SK-N-MC (cell line): ENCODE measurements around the gene JAG1.

ENCODE experiments used
- DNase-seq: peaks from one replicate; pipeline ENCODE4 v3.0.0-alpha.2; 2011; ENCODE audit warnings: low read depth, low spot score
- H3K27ac ChIP-seq: fragments of 200-600 bp; sonication (generic); 2 replicates; pipeline ENCODE4 v1.5.1; 2016; ENCODE audit warnings: mixed run types
- H3K36me3 ChIP-seq: fragments of 200-600 bp; sonication (generic); 2 replicates; pipeline ENCODE4 v1.6.1; 2017; ENCODE audit warnings: antibody characterized with exemption, low read length, mixed read lengths; ENCODE audit not compliant: insufficient read depth
- H3K4me3 ChIP-seq: fragments of 200-600 bp; sonication (generic); 2 replicates; pipeline ENCODE4 v1.5.1; 2016
- H3K9ac ChIP-seq: fragments of 200-600 bp; sonication (generic); 2 replicates; pipeline ENCODE4 v1.8.0; 2017; ENCODE audit warnings: mixed run types, mixed read lengths; ENCODE audit not compliant: insufficient read length
- H3K9me3 ChIP-seq: fragments of 200-600 bp; sonication (generic); 2 replicates; pipeline ENCODE4 v1.6.1; 2017; ENCODE audit warnings: low read depth, mild to moderate bottlenecking, antibody characterized with exemption, low read length, moderate library complexity, mixed read lengths
- EZH2 ChIP-seq: fragments of 200-600 bp; sonication (generic); IDR thresholded peaks from one replicate; pipeline ENCODE4 v1.6.1; 2017; ENCODE audit warnings: antibody characterized with exemption
- FOXP2 ChIP-seq: optimal IDR thresholded peaks from 2 replicates; pipeline ENCODE3; 2011; ENCODE audit warnings: mild to moderate bottlenecking, moderate library complexity; ENCODE audit not compliant: insufficient read depth; ENCODE audit errors: extremely low read length, control extremely low read depth
- POLR2AphosphoS5 ChIP-seq: IDR thresholded peaks from 2 replicates; pipeline ENCODE4 v1.6.1; 2012; ENCODE audit warnings: mild to moderate bottlenecking, low read depth, low read length, borderline replicate concordance

Gene JAG1

DNA sequence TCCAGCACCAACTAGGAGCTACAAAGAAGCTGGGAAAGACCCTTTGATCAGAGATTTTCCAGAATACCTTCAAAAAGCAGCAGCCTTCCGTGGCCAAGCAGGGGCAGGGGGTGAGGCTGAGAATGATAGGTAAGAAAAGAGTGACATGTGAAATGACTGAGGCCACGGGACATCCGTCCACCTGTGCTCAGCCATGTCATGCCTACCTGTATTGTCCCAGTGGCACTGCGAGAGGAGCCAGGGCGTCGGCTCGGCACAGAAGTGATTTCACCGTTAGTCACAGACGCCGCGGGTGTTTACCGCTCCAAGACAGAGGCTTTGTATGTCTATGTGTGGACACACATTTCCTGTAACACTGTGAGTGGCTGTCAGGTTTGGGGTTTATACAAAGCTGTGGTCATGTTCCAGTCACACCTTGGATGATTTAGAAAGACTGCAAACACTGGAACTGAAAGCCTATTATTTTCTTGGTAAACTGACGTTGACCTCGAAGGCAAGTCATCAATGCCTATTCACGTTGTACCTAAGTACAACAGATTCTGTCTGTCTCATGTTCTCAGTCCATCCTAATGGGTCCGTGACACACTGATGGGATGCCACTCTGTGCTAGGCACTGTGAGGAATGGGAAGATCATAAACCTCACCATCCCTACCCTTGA is 32.1 kb upstream of the JAG1 start:
- TF ChIP-seq EZH2 (no peak), FOXP2 (no peak), POLR2AphosphoS5 (no peak)
- H3K9me3 ChIP-seq = no peaks in the 10 kb centered on the region
- no peak for DNase-seq
- no peaks in the 10 kb centered on the region for H3K36me3 ChIP-seq
- no peak overlapping the region for H3K9ac ChIP-seq
- H3K4me3 ChIP-seq = no peak overlapping the region
- no peak overlapping the region for H3K27ac ChIP-seq

DNA sequence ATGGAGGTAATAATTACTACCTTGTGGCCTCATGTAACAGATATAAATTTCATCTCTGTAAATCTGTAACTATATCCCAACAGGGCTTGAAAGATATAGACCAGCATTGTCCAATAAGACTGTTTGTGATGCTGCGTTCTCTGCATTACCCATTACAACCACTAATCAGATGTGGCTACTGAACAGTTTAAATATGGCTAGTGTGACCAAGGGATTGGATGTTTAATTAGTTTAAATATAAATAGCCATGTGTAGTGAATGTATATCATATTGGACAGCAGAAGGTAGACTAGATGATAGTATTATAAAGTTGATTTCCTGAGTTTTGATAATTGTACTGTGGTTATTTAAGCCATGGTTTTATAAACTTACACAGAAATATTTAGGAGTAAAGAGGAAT is 27.8 kb upstream of the JAG1 start:
- no peak overlapping the region for H3K27ac ChIP-seq
- H3K4me3 ChIP-seq = no peak overlapping the region
- no peak overlapping the region for H3K9ac ChIP-seq
- no peak for DNase-seq
- TF ChIP-seq POLR2AphosphoS5 (no peak), EZH2 (no peak)
- no peaks in the 10 kb centered on the region for H3K36me3 ChIP-seq
- H3K9me3 ChIP-seq = no peaks in the 10 kb centered on the region

DNA sequence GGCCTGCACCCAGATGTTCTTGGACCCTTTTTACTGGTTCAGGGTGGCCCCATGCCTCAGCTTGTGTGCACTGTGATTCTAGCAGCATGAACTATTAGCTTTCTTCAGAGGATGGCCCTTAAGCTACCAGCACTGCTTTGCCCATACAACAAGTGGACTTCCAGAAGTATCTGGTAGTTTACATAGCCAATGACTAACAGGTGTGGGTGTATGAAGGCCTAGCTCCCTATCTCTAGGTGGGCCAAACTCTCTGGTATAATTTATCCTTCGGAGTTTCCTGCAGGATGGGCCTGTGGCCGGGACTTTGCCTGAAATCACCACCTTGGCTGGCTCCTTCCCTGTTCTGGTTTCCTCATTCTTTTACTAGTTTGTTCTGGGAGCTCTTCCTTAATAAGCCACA is 26.1 kb upstream of the JAG1 start:
- no peak for TF ChIP-seq POLR2AphosphoS5
- Histone ChIP-seq H3K9ac (no peak overlapping the region), H3K27ac (no peak overlapping the region), H3K4me3 (no peak overlapping the region), H3K36me3 (no peaks in the 10 kb centered on the region), H3K9me3 (no peaks in the 10 kb centered on the region)
- DNase-seq = no peak

DNA sequence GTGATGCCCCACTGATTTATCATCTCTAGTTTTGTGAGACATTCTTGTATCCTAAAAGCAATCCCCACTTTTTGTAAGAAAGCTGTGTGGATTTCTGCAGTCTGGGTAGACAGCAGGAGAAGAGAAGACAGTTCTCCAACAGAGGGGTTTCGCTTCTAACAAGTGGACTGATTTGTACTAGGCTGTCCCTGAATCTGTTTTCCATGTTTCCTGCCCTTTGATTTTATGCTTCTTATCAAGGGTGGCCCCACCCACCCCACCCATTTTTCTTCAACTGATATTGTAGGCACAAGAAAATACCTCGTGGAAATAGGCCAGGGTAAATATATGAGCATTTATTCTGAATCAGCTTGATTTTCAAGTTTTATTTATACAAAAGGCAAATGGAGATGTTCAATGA is 25.7 kb upstream of the JAG1 start:
- TF ChIP-seq FOXP2 (no peak), EZH2 (no peak), POLR2AphosphoS5 (no peak)

DNA sequence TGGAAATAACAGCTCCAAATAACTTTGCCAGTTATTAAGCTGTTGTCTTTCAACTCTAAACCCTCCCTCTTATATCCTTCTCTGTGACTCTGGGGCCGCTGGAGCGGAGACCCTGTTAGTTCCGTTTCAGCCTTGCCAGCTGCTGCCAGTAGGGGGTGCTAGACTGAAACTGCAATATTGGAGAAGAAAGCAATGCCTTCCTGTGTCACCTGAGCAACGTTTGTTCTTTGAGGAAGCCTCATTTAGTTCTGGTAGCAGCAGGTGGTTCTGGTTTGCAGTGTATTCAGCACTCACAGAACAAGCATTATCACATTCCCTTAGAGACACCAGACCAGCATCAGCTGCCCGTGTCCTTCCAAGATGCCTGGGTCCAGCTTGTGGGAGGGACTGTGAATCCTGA is 22.9 kb upstream of the JAG1 start:
- H3K9me3 ChIP-seq = no peaks in the 10 kb centered on the region
- DNase-seq = no peak
- no peaks in the 10 kb centered on the region for H3K36me3 ChIP-seq
- TF ChIP-seq EZH2 (no peak), POLR2AphosphoS5 (no peak), FOXP2 (no peak)
- no peak overlapping the region for H3K4me3 ChIP-seq
- no peak overlapping the region for H3K9ac ChIP-seq
- H3K27ac ChIP-seq = no peak overlapping the region

More for the DNA sequence above, 25.7 kb upstream of the JAG1 start:
- H3K9ac ChIP-seq = no peak overlapping the region
- DNase-seq = no peak
- H3K36me3 ChIP-seq = no peaks in the 10 kb centered on the region
- H3K27ac ChIP-seq = no peak overlapping the region
- no peaks in the 10 kb centered on the region for H3K9me3 ChIP-seq
- no peak overlapping the region for H3K4me3 ChIP-seq

DNA sequence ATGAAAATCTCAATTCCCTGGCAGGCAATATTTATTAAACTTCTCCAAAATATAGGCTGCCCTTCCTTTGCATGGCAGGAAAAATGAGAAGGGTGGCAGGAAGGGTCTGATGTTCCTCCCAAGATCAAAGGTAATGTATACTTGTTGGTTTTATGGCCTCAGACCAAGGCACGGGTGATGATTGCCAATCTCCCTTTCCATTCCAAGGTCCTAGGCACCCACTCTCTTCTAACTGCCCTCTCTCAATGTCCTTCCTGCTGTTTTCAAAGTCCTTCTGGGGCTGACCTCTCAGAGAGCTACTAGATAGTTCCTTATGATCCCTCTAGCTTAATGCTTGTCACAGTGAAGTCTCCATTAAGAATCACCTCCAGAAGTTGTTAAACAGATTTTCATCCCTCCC is 15.6 kb upstream of the JAG1 start:
- H3K27ac ChIP-seq = no peak overlapping the region

DNA sequence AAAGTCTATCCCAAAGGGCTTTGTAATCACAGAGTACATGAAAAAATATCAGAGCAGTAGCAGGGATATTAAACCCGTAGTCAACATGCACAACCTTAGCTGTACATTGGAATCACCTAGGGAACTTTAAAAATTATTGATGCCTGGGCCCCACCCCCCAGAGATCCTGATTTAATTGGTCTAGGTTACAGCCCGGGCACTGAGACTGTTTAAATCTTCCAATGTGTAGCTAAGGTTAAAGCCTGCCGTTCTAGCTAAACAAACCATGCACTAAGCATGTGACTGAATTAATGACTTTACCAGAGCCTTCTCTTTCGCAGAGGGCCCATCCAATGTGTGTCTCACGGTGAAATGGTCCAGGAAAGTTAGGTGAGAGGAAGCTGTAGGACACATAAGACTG is 14.1 kb upstream of the JAG1 start:
- Histone ChIP-seq H3K9me3 (no peaks in the 10 kb centered on the region), H3K4me3 (no peak overlapping the region), H3K36me3 (no peaks in the 10 kb centered on the region), H3K27ac (no peak overlapping the region), H3K9ac (no peak overlapping the region)
- DNase-seq = no peak
- TF ChIP-seq FOXP2 (no peak), POLR2AphosphoS5 (no peak), EZH2 (no peak)

More for the DNA sequence above, 15.6 kb upstream of the JAG1 start:
- Histone ChIP-seq H3K36me3 (no peaks in the 10 kb centered on the region), H3K9ac (no peak overlapping the region), H3K4me3 (no peak overlapping the region), H3K9me3 (no peaks in the 10 kb centered on the region)
- no peak for TF ChIP-seq FOXP2
- TF ChIP-seq POLR2AphosphoS5 = no peak
- no peak for TF ChIP-seq EZH2
- no peak for DNase-seq

DNA sequence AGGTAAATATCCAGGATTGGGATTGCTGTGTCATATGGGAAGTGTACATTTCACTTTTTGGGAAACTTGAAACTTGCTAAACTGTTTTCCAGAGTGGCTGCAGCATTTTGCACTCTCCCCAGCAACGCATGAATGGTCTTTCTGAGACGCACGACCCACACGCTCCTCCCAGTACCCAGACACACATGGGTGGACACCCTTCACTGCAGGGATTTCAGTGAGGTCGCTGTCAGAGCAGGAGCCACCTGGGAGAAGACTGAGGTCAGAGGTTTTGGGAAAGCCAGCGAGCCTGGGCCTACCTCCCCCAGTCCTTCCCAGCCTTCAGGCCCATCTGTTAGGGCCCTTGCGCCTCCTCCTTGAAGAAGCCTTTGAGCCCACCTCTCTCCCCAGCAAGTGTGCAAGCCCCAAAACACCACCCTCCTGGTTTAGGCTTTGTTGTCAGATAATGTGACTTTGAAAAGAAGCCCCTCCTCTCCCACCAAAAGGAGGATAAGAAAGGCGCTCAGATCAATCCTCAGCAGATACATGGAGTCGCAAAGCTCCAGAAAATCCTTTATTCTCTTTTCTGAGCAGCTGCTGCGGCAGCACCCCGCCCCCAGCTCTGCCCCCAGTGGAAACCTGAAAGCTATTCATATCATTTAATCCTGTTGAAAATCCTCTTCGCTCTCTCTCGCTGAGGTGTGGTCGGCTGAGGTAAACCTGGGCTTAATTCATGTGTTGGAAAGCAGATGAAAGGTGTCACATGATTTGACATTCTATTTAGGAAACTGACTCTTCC is 12.7 kb upstream of the JAG1 start:
- H3K9ac ChIP-seq = no peak overlapping the region
- H3K4me3 ChIP-seq = no peak overlapping the region
- H3K9me3 ChIP-seq = no peaks in the 10 kb centered on the region
- DNase-seq = no peak
- no peak overlapping the region for H3K27ac ChIP-seq
- no peak for TF ChIP-seq FOXP2
- no peak for TF ChIP-seq POLR2AphosphoS5
- no peak for TF ChIP-seq EZH2
- H3K36me3 ChIP-seq = no peaks in the 10 kb centered on the region

DNA sequence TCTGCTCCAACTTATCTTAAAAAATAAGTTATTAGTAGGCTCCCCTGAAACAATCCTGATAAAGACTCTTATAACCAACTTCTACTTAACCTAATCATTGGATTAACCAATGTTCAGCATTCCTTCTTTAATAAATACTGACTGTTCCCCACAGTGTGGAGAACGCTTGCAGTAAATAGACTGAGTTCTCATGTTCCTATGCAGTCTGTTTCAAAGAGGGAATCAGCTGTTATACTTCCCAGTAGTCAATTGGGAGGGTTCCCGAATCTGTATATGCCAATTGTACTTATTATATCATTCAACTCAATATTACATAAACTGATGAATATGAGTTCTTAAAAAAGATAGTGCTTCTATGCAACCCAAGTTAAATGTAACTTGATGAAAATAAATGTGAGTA is 9.7 kb upstream of the JAG1 start:
- DNase-seq = no peak
- no peaks in the 10 kb centered on the region for H3K9me3 ChIP-seq
- no peak overlapping the region for H3K4me3 ChIP-seq
- H3K9ac ChIP-seq = no peak overlapping the region
- TF ChIP-seq FOXP2 (no peak), EZH2 (no peak), POLR2AphosphoS5 (no peak)
- H3K36me3 ChIP-seq = no peaks in the 10 kb centered on the region
- H3K27ac ChIP-seq = no peak overlapping the region
